IPS-NIHi7 (cell line): Measurements from ENCODE around the gene SCT.

ENCODE experiments used
- DNase-seq: peaks from one replicate; pipeline ENCODE4 v3.0.0; 2012; ENCODE audit warnings: mixed read lengths; ENCODE audit errors: extremely low spot score

SCT gene

GRCh38 chr11:611001-611996, 15.7 kb downstream of the SCT start:
- DNase-seq = no peak

- no peak for DNase-seq
Observed at GRCh38 chr11:610146-610801, 16.7 kb downstream of the SCT start.

- no peak for DNase-seq
Observed at GRCh38 chr11:609341-609811, 17.6 kb downstream of the SCT start.

- no peak for DNase-seq
Observed at GRCh38 chr11:608791-609251, 18.2 kb downstream of the SCT start.

GRCh38 chr11:607971-608659, 18.9 kb downstream of the SCT start:
- DNase-seq = no peak

DNA sequence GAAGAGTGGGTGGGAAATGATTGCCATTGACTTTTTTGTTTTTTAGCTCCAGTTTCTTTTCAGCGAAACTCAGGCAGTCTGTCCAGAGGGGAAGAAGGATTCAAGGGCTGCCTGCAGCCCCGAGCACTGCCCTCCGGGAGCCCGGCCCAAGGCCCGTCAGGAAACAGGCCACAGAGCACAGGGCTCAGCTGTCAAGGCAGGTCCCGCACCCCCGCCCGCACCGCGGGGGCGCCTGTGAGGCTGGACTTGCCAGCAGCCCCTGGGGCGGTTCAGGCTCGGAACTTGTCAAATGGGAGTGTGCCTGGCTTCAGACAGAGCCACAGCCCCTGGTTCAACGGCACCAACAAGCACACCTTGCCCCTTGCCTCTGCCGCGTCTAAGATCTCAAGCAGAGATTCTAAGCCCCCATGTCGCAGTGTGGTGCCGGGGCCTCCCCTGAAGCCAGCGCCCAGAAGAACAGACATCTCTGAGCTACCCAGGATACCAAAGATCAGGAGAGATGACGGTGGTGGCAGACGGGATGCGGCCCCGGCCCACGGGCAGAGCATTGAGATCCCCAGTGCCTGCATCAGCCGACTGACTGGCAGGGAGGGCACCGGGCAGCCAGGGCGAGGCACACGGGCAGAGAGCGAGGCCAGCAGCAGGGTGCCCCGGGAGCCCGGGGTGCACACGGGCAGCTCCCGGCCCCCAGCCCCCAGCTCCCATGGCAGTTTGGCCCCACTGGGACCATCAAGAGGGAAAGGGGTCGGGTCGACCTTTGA, 19.8 kb downstream of the SCT start:
- no peak for DNase-seq

- DNase-seq = no peak
Observed at GRCh38 chr11:606245-606644, 20.7 kb downstream of the SCT start.

DNA sequence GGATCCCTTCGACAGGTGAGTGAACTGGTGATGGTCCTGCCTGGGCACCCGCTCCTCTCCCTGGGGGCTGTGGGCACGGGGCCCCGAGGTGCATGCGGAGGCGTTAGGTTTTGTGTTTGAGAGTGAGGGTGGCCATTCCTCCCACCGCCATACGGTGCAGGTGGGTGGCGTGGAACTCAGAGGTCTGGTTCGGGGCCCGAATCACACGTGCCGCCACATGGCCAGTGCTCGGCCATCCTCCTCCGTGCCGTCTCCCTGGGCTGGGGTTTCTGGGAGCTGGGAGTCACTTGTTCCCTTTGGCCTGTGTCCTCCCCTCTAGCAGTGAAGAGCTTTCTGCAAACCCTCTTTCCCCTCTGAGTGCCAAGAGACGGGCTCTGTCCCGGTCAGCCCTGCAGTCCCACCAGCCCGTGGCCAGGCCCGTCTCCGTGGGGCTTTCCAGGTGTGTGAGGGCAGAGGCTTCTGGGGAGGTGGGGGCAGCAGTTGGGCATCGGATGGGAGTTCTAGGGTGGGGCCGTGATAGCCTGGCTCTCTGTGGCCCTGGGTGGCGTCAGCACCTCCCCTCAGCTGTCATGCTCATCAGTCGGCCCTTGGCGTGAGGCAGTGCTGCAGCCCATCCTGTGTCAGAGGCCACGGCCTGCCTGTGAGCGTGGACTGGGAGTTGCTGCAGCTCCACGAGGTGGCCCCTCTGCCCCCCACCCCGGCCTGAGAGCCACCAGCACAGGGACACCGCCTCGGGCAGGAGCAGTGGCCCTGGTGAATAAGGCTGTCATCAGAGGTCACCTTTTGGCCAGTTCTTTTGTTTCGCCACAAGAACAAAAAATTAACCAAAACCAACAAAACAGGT, 21.5 kb downstream of the SCT start:
- no peak for DNase-seq

DNA sequence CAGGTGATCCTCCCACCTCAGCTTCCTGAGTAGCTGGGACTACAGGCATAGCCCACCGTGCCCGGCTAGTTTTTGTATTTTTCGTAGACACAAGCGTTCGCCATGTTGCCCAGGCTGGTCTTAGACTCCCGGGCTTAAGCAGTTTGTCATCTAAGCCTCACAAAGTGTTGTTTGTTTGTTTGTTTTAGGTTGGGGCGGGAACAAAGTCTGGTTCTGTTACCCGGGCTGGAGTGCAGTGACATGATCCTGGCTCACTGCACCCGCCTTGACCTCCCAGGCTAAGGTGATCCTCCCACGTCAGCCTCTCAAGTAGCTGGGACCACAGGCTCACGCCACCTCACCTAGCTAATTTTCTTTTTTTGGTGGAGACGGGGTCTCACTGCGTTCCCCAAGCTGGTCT, 23.8 kb downstream of the SCT start:
- no peak for DNase-seq

DNA sequence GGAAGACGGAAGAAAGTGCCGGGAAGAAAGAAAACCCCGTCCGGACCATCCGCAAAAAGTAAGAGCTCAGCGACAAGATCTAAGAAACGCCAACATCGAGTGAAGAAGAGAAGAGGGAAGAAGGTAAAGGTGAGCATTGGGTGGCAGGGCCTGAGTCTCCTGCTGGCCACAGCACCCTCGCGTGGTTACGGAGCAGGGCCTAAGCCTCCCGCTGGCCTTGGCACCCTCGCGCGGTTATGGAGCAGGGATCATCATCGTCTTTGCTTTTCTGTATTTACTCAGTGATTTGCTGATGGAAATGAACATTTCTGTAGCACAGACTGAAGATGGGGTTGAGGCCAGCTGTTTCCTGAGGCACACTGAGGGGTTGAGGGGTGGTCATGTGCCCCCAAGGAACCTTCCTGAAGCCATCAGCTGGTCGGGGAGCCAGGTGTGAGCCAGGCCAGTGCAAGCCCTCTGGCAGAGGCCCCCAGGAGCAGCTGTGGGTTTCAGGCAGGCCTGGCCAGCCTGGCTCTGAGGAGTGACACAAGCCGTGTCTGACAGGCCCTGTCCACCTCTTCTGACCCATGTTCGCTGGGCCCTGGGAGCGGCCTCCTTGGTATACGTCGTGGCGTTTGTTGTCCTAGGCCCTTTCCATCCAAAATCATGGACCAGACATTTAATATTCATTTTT, 25.3 kb downstream of the SCT start:
- DNase-seq = no peak

DNA sequence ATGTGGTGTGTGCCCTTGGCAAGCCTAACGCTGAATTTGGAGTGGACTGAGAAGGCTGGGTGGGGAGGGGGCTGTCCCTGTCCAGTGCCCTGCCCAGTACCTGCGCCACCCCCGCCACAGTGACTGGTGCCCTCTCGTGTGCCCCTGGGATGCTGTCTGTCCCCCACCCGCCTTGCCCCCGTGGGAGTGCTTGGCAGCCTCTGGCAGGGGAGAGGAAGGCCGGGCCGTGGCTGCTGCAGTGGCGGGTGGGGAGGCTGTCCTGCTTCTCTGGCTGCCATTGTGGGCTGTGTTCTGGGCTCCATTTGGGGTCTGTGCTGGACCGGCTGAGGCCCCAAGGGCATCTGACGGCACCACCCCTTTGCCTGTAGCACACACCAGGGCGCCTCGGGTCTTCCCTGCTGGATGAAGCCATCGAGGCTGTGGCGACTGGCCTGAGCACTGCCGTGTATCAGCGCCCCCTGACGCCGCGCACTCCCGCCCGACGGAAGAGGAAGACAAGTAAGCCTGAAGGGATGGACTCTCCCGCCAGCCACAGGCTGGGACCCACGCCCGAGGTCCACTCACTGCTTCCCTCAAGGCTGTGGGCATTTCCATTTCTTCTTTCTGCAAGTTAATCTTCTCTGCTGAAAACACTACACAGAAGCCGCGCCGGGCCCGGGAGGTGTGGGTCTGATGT, 28.8 kb downstream of the SCT start:
- DNase-seq = no peak

- DNase-seq = peak; percentile 74
Observed at GRCh38 chr11:597166-597725, 29.7 kb downstream of the SCT start.

GRCh38 chr11:596374-596773, 30.6 kb downstream of the SCT start:
- DNase-seq = no peak

DNA sequence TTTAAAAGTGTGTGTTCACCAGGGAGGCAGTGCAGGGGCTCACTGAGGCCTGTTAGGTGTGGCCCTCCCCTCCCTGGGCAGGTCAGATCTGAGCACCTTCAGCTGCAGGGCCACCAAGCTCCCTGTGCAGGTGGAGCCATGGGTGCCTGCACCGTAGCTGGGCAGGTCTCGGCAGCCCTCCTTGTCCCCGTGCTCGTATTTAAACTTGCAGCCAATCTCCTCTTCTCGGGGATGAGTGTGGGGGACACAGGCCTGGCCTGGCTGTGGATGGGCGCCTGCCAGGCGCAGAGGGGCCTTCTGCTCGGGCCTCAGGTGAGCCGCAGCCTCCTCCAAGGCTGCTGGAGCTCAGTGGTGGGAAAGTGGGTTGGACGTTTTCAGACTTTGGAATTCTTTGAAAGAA, 31.6 kb downstream of the SCT start:
- no peak for DNase-seq

GRCh38 chr11:593347-593746, 33.6 kb downstream of the SCT start:
- no peak for DNase-seq

- DNase-seq = no peak
Observed at GRCh38 chr11:592918-593317, 34.1 kb downstream of the SCT start.

DNA sequence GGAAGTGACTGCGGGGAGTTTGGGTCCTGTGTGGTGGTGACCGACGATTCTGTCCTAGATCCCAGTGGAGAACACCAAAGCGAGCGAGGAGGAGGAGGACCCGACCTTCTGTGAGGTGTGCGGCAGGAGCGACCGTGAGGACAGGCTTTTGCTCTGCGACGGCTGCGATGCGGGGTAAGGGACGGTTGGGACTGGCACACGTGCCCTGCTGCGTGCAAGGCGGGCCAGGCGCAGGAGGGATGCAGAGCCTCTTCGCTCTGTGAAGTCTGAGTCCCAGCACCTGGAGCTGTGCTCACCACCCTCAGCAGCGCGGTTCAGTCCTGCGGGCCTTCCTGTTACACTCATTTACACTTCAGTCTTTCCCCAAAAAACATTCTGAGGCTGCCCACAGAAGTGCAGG, 34.5 kb downstream of the SCT start:
- DNase-seq = no peak

GRCh38 chr11:590997-591396, 36.0 kb downstream of the SCT start:
- DNase-seq = no peak

DNA sequence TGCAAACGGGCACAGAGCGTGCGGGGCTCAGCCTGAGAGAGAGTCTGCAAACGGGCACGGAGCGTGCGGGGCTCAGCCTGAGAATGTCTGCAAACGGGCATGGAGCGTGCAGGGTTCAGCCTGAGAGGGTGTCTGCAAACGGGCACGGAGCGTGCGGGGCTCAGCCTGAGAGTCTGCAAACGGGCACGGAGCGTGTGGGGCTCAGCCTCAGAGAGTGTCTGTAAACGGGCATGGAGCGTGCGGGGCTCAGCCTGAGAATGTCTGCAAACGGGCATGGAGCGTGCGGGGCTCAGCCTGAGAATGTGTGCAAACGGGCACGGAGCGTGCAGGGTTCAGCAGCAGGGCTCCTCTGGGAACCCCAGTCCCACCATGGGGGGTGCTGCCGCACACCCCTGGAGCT, 37.2 kb downstream of the SCT start:
- no peak for DNase-seq
